HL-60 (cell line): ENCODE results near the gene TUBB3.

Experiments used
- DNase-seq, 2 experiments: peaks; one replicate each; pipeline ENCODE4 v3.0.0-alpha.2; 2010 to 2020; ENCODE audit warnings: low read depth in 1 of 2, low spot score in 1 of 2
- H3K27ac ChIP-seq: fragments of 250-450 bp; sonication (Bioruptor Pico); replicated peaks from 2 replicates; pipeline ENCODE4 v1.5.1; 2020; ENCODE audit warnings: mild to moderate bottlenecking, moderate library complexity
- H3K27me3 ChIP-seq: fragments of 250-450 bp; sonication (Bioruptor Pico); 2 replicates; pipeline ENCODE4 v1.5.1; 2021; ENCODE audit warnings: mild to moderate bottlenecking, moderate library complexity; ENCODE audit not compliant: insufficient read depth, poor library complexity, severe bottlenecking
- H3K4me3 ChIP-seq: replicated peaks from 2 replicates; pipeline ENCODE4 v1.5.1; 2011; ENCODE audit warnings: mild to moderate bottlenecking, control low read depth, low read length; ENCODE audit not compliant: insufficient read depth
- CTCF ChIP-seq: IDR thresholded peaks from one replicate; pipeline ENCODE4 v1.5.1; 2011; ENCODE audit warnings: low read length, control low read depth, inconsistent platforms; ENCODE audit not compliant: insufficient read depth
- GABPA ChIP-seq: IDR thresholded peaks from 2 replicates; pipeline ENCODE4 v1.6.1; 2012; ENCODE audit warnings: low read depth
- POLR2AphosphoS5 ChIP-seq: IDR thresholded peaks from 2 replicates; pipeline ENCODE4 v1.6.1; 2012; ENCODE audit warnings: low read depth
- REST ChIP-seq: IDR thresholded peaks from 2 replicates; pipeline ENCODE4 v1.6.1; 2012; ENCODE audit warnings: low read depth; ENCODE audit not compliant: insufficient replicate concordance
- SPI1 ChIP-seq: IDR thresholded peaks from 2 replicates; pipeline ENCODE4 v1.6.1; 2012; ENCODE audit warnings: low read depth, mild to moderate bottlenecking, borderline replicate concordance

TUBB3 gene

GRCh38 chr16:89903908-89904515 lies 19.1 kb upstream of the TUBB3 start:
- no peak for DNase-seq
- H3K4me3 ChIP-seq: no peak overlapping the region
- H3K27me3 ChIP-seq: no peaks in the 10 kb centered on the region
- TF ChIP-seq GABPA: no peak
- no peak for TF ChIP-seq POLR2AphosphoS5
- TF ChIP-seq SPI1: no peak
- TF ChIP-seq CTCF: no peak
- TF ChIP-seq REST: no peak
- H3K27ac ChIP-seq: no peak overlapping the region

- no peak overlapping the region for H3K4me3 ChIP-seq
- no peak overlapping the region for H3K27ac ChIP-seq
- TF ChIP-seq POLR2AphosphoS5 (no peak), SPI1 (no peak), CTCF (no peak), GABPA (no peak), REST (no peak)
- no peaks in the 10 kb centered on the region for H3K27me3 ChIP-seq
- DNase-seq: no peak
Measured at GRCh38 chr16:89904606-89905510, 18.3 kb upstream of the TUBB3 start.

GRCh38 chr16:89905511-89906139 lies 17.5 kb upstream of the TUBB3 start:
- Histone ChIP-seq H3K27ac (no peak overlapping the region), H3K4me3 (no peak overlapping the region), H3K27me3 (no peaks in the 10 kb centered on the region)
- TF ChIP-seq SPI1 (no peak), REST (no peak), CTCF (no peak), GABPA (no peak), POLR2AphosphoS5 (no peak)
- no peak for DNase-seq
